ENCODE data around the gene LACTBL1. TPM values are rescaled to one million over a fixed set of nuclear protein-coding genes. Genes with fewer than 3 reads are reported as not detected.

LACTBL1 gene
- polyA plus RNA-seq, 1 experiment, result not detected

GRCh38 chr1:22903113-22903512 lies 69.6 kb downstream of the LACTBL1 start:
- Histone ChIP-seq H3K36me3 (ENCODE audit: control insufficient read depth, insufficient read depth, low read length) (no peaks in the 10 kb centered on the region; the same call in 1 of the 2 replicates), H3K4me3 (ENCODE audit: low read depth, low read length) (no peak overlapping the region), H3K27me3 (ENCODE audit: control insufficient read depth, insufficient read depth, low read length) (no peaks in the 10 kb centered on the region)
- ChIA-PET CTCF (interaction anchor here (1.3 to 4.1 kb wide), 2 partner anchors 14 to 41 kb away, joined by 3 to 20 read pairs; no protein-coding TSS in a partner anchor), POLR2A (no interaction called here)
- no peak for TF ChIP-seq CTCF (IDR thresholded peaks at IDR 0.05; ENCODE audit: insufficient read depth, low read depth, low read length)
- no peak for DNase-seq (ENCODE audit: low read depth)

Other genes starting within 250 kb of the LACTBL1 start
- not detected in 2 replicates for gene TEX46, start 43.0 kb upstream of the LACTBL1 start, polyA plus RNA-seq (2011; rRNA removed)
- 52.2 and 58.5 TPM in 2 replicates for gene KDM1A, start 46.6 kb upstream of the LACTBL1 start, polyA plus RNA-seq (2011; rRNA removed)
- 22.0 and 24.5 TPM in 2 replicates for gene LUZP1, start 196.0 kb upstream of the LACTBL1 start, polyA plus RNA-seq (2011; rRNA removed)
- 0.06 and 0.07 TPM in 2 replicates for gene HTR1D, start 244.6 kb upstream of the LACTBL1 start, polyA plus RNA-seq (2011; rRNA removed)